ENCODE data around the gene ATP13A5.
A peak's percentile ranks its signal among the peaks of the same experiment; 100 is the strongest.

The ATP13A5 gene

DNA sequence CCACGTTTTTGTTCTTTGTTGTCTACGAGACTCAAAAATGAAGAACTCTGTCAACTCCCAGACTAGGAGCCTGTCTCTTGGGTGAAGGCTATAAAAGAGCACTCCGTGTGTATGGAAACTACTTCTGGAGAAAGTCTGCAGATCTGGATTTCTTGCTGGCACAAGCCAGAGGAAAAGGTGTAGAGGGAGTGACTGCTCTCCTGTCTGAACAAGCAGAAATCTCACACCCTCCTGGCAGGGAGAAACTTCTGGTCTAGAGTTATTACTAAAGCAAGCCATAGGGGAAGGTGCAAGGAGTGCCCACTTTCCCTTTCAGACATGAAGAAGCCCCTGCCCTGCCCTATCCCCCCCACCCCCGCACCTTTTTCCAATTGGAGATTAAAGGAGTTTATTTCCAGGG, 128.1 kb downstream of the ATP13A5 start:
- no peak for DNase-seq

DNA sequence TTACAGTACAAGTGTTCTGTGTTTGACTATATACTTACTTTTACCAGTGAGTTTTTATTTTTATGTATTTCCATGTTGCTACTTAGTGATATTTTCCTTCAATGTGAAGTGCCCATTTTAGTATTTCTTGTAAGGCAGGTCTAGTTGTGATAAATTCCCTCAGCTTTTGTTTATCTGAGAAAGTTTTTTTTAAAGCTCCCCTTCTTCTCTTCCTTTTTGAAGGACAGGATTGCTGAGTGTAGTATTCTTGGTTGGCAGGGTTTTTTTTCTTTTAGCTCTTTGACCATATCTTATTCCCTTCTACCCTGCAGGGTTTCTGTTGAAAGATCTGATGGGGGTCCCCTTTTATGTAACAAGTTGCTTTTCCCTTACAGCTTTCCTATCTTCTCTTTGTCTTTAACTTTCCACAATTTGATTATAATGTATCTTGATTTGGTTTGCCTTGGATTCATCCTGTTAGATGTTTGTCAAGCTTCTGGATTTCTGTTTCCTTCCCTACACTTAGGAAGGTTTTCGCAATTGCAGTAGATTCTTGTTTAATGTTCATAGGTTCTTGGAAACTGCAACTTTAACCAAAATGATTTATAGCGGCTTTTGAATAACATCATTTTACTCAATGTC, 129.6 kb downstream of the ATP13A5 start:
- DNase-seq = no peak

DNA sequence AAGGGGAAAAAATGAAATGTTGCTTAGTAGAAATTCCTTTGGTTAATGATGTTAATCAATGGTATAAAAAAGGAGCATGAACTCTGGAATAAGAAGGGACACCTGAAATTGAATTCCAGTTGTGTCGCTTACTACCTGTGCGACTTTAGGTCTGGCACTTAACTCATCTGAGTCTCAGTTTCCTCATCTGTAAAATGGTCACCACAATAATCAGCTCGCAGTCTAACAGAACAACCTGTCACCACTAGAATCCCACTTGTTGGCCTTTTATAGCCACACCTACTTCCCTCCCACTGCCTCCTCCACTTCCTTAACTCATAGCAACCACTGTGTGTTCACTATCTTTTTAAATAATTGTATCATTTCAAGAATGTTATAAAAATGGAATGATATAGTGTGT, 135.0 kb downstream of the ATP13A5 start:
- no peak for DNase-seq

DNA sequence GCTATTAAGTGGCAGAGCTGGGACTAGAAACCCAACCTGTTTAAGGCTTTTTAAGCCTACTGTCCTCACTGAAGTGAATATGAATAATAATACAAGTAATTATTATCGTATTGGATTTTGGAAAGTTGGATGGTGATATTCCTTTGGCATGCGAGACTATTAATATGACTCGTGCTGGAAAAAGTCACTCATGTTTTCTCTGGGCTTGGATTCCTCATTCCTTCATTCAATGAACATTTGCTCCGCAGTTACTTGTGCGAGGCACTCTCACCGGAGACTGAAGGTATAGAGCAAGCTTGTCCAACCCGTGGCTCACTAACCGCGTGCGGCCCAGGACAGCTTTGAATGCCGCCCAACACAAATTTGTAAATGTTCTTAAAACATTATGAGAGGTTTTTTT, 136.8 kb downstream of the ATP13A5 start:
- no peak for DNase-seq

DNA sequence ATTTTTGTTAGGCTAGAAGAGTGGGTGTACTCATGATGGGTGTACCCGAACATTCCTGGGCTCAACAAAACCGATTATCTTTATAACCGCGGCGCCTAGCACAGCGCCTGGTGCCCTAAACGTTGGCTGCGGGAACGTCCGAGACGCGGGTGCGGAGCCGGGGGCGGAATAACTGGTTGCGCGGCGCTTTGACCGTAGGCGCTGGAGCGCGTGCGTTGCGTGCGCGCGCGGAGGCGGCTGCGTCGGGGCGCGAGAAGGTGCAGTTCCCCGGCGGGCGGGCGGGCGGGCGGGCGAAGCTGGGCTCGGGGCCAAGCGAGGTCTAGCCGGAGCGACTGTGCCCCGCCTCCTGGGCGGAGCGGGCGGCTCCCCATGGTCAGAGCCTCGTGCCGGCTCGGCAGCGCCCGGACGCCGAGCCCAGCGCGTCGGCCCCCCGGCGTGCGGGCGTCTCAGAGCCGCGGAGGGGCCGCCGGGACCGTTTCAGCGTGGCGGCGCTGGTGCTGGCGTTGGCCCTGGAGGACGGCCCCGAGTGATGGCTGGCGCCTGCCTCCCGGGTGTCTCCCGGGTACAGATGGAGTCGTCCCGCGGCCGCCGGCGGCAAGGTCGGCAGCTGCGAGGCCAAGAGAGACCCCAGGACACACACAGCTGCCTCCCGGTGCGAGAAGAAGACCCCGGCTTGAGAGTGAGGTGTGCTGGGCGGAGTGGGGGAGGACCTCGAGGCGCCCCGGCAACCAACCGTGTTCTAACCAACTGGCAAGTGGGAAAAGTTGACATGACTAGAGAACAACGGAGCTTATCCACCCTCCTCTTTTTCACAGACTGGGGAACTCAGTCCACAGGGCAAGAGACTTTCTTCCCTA, 137.5 kb downstream of the ATP13A5 start, which contains the start of gene PLAAT1:
Gene PLAAT1, plus strand, starts transcription at position 373 of the 857 bp plus-strand sequence. CDS start 14,429 bp downstream, outside the sequence.
- DNase-seq = peak; percentile 43

DNA sequence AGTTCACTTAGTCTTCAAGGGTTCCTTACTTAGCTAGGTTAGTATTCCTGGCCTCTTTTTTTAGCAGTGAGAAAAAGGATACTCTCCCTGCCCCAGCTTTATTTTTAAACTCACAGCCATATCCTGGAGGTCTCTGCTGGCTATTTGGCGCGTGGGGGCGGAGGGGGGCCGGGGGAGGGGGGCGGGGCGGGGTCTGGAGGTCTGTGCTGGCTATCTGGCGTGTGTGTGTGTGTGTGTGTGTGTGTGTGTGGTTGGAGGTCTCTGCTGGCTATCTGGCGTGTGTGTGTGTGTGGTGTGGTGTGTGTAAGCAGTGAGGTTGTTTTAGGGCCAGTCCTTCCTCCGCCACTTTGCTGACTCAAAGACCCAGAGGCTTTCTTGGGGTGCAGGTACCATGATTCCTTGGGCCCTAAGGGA, 138.1 kb downstream of the ATP13A5 start:
- no peak for DNase-seq

DNA sequence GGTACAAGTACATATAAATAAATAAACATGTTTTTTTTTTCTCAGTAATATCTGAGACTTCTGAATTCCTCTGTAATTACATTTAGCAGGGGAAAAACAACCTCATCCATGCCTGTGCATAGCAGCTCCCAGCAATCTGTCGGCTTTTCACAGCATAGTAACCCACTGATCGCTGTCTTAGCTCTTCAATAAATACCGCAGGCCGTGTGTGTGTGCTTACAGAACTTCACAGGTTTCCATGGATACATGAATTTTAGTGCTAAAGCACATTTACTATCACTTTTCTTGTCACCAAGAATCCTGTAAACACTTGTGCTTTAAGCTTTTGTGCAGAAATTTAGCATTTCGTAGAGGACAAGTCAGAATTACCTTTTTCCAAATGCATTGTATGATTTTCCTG, 141.5 kb downstream of the ATP13A5 start:
- no peak for DNase-seq

DNA sequence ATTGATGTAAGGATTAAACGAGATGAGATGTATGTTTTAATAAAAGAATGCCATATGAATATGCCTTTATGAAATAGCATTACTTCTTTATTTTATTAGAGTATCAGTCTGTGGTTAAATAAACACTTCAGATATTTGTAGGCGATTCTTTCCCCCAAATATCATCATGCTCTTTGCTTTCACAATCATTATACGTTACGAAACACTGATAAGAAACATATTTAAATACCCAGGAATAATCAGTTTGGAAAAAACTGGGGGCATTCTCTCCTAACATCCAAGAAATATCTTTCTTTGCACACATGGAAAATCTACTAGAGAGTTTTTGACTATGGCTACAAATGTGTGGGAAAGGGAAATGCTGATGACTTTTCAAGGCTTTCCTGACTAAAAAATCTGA, 142.0 kb downstream of the ATP13A5 start:
- DNase-seq = no peak

DNA sequence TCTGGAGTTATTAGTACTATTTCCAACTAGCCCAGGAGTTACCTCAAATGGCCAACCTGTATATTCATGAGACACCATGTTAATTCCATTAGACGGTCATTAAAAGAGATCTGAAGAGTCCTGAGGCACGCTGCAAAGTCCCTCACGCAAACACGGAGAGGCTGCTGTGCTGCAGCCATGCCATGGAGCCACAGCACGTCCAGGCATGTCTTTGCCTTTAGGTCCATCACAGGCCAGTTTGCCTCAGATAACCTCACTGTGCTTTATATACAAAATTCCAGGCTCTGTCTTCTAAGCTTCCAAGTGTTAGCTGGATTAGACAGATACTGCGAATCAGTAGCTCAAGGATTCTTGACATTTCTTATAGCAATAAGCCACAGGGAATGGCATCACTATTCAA, 147.4 kb downstream of the ATP13A5 start:
- no peak for DNase-seq

DNA sequence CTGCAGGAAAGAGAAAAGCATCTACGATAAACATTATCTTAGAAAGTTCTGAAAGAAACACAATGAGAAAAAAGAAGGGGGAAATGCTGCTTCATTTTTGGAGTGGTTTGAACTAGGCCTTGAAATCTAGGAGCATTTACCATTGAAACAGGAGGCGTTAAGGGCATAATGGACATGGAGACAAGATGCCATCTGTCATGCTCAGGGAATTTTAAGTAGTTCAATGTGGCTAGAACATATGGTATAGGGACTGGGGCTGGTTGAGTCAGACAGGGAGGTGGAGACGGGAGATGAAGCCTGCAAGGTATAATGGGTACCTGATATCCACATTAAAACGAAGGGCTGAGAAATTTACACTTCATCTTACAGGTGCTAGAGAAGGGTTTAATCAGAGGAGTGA, 147.9 kb downstream of the ATP13A5 start:
- DNase-seq = no peak

DNA sequence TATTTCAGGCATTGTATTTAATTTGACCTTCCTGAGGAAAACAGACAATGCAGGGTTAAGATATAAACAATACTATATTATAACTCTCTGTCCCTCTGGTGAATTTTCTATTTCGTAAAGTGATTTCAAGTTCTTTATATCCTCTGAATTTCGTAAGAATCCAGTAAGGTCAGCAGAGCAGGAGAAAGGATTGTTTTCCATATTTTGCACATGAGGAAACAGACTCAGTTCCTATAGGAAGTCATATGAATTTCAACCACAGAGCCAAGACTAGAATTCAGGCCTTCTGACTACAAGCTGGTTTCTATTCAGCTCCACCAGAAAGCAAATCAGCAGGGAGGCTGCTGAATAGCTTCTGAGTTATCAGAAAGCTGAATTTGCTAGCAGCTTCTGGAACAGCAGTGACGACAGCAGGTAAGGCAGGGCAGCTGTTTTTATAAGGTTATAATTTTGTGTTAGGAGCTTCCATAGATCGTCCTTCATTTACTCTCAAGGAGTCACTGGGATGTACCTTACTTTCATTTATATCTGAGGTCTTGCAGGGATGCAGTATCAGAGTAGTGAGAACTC, 148.6 kb downstream of the ATP13A5 start:
- no peak for DNase-seq

DNA sequence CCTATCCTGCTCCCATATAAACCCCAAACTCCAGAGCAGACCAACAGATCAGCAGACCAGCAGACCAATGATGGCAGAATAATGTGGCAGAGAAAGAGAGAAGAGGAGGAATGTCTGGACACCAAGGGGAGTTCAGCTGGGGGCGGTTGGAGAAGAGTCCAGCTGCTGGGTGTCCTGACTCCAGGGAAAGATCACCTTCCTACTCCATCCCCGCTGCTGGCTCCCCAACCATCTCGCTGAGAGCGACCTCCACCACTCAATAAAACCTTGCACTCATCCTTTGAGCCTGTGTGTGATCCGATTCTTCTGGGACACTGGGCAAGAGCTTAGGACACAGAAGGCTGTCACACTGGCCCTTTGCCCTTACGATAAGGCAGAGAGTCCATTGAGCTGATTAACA, 150.3 kb downstream of the ATP13A5 start:
- DNase-seq = no peak

DNA sequence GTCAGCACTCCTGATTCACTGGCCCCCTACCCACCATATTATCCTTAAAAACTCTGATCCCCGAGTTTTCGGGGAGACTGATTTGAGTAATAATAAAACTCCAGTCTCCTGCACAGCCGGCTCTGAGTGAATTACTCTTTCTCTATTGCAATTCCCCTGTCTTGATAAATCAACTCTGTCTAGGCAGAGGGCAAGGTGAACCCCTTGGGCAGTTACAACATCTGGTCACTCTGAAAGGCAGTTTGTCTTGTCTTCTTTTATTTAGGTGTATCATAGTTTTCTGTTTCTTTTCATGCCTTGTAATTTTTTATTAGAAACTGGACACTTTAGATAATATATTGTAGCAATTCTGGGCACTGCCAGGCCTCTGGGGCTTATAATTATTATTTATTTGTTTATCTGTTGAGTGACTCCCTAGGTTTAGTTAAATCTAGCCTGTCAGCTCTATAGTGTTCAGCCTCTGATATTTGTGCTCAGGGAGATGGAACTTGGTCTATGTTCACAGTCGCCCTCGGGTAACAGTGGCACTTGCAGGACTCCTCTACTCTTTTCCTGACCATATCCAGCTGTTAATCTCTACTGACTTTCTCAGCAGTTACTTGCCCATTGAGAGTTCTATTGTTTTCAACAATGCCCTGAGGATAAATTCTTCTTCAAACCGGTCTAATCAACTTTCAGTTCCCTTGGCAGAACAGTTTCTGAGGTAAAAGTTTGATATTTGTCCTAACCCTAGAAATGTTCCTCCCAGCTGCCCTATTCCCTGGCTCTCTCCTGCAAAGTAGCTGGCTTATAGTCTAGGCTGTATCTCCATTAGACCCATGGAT, 153.0 kb downstream of the ATP13A5 start:
- DNase-seq = no peak

All from NCI-H748 treated with DMSO at 0.1 percent for 48 hours (cell line).